ENCODE results near the gene PLCG2. TPM values are rescaled to one million over a fixed set of nuclear protein-coding genes. Genes with fewer than 3 reads are reported as not detected.

The PLCG2 gene
- total and polyA plus RNA-seq, 2 donors from 2014 or later = 50.7 to 55.6 TPM

DNA sequence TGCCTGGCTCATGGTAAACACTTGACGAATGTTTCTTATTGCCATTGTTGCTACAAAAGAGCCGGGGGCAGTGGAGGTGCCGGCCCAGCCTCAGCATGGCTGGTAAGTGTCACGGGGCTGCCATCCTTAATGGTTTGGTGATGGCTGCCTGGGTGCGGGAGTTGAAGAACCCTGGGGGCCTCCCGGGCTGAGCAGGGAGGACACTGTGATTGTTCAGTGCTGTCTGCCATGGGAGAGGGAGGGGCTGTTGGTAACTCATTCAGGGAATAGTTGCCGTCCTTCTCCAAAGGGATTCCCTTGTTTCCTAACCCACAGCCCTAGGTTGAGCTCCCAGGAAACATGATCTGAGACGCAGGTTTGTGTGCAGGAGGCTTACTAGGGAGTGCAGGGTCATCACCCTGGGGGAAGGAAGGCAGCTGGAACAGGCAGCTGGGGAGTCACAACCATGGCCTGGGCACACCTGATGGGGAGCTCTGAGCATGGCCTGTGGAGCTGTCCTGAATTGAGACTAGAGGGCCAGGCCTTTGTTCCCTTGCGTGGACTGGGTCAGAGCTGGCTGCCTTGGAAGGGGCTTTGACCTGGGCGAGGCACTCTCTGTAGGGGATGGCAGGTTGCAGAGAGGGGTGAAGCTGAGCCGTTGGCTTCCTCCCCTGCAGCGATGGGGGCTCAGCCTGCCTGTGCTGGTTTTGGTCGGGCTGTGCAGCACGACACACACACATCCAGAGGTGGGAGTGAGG lies 85.7 kb downstream of the PLCG2 start:
- H3K4me3 ChIP-seq (ENCODE audit: low read length in 3 of 3) = no peak overlapping the region
- intact Hi-C loops (cut with DNase I) = no loop called here
- H3K27me3 ChIP-seq (ENCODE audit: control insufficient read depth, insufficient read depth, low read length) = no peaks in the 10 kb centered on the region
- TF ChIP-seq, protein P1, sequence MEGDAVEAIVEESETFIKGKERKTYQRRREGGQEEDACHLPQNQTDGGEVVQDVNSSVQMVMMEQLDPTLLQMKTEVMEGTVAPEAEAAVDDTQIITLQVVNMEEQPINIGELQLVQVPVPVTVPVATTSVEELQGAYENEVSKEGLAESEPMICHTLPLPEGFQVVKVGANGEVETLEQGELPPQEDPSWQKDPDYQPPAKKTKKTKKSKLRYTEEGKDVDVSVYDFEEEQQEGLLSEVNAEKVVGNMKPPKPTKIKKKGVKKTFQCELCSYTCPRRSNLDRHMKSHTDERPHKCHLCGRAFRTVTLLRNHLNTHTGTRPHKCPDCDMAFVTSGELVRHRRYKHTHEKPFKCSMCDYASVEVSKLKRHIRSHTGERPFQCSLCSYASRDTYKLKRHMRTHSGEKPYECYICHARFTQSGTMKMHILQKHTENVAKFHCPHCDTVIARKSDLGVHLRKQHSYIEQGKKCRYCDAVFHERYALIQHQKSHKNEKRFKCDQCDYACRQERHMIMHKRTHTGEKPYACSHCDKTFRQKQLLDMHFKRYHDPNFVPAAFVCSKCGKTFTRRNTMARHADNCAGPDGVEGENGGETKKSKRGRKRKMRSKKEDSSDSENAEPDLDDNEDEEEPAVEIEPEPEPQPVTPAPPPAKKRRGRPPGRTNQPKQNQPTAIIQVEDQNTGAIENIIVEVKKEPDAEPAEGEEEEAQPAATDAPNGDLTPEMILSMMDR (IDR thresholded peaks at IDR 0.05; ENCODE audit: borderline replicate concordance, extremely low read depth, insufficient read depth) = no peak
- FAIRE-seq = no peak
- H3K9me3 ChIP-seq (ENCODE audit: control insufficient read depth in 2 of 3, insufficient read depth in 1 of 3, low read length in 3 of 3) = no peaks in the 10 kb centered on the region
- peak in 3 of 5 donors; percentile 24 to 46 (median 40) for DNase-seq
- no peak overlapping the region for H3K9ac ChIP-seq (ENCODE audit: low read length in 3 of 3)
- H3K36me3 ChIP-seq (ENCODE audit: control insufficient read depth in 2 of 3, insufficient read depth in 3 of 3, low read length in 3 of 3) = no peaks in the 10 kb centered on the region
- peaks cover 0 to 23% (median 0%) of the 10 kb centered on the region in 3 donors for H3K4me1 ChIP-seq (ENCODE audit: control insufficient read depth in 2 of 3, insufficient read depth in 2 of 3, low read depth in 1 of 3, low read length in 3 of 3)
- H3K27ac ChIP-seq (ENCODE audit: low read depth in 2 of 2, low read length in 2 of 2) = no peak overlapping the region

DNA sequence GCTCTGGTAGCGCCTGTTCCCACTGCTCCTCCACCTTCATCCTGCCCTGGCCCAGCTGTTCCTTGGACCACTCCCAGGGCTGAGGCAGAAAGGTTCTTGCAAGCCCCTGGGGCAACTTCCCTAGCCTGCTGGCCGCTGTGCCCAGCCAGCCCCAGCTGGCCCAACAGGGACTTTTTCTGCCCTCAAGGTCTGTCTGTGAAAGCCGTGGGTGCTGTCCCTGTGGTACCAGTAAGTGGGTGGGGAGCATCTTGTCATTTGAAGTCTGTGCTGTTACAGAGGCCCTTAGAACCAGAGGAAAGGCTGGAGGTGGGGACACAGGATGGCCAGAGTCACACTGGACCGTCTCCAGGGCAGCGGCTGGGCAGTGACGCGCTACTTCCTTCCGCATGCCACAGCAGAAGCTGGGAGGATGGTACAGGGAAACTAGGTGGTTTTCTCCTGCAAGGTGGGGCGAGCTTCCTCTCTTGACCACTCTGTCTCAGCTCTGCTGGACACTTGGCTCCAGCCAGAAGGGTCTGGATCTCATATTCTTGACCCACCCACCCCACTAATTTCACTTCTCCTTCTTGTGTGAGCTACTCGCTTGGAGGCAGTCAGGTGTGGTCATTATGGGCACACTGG lies 87.8 kb downstream of the PLCG2 start:
- DNase-seq = peak in 3 of 5 donors; percentile 30 to 84 (median 53)

DNA sequence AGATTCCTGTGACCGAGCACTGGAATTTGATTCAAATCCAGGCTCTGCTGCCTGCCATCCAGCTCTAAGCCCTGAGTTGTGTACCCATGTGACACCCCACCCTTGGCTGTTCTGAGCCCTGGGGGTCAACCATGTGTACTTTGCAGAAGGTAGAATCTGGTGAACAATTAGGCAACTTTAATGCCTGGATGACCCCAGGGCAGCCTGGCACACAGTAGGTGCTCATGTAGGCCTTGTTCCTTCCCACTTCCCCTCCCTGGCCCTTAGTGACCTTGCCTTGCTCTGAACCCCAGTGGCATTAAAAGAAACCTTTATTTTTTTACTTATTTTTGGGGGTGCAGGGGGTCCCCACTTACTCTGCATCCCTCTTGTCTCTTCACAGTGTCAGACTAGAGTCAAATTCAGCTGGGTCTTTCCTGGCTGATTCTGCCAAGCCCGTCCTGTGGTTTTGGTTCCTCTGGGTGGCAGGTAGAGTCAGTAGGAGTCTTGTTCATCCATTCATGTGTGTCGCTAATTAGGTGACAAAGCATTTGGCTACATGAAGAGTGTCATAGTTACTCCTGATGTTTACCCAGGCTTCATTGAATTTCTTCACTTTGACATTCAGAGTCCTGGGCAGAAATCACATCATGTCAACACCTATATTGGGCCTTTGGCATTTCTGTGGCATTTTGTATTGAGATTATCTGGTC lies 89.1 kb downstream of the PLCG2 start:
- H3K36me3 ChIP-seq (ENCODE audit: control insufficient read depth in 2 of 3, insufficient read depth in 3 of 3, low read length in 3 of 3) = no peaks in the 10 kb centered on the region
- FAIRE-seq (no peak), DNase-seq (no peak)
- TF ChIP-seq, protein P1 (IDR thresholded peaks at IDR 0.05; ENCODE audit: borderline replicate concordance, extremely low read depth, insufficient read depth) = no peak
- H3K9ac ChIP-seq (ENCODE audit: low read length in 3 of 3) = no peak overlapping the region
- H3K9me3 ChIP-seq (ENCODE audit: control insufficient read depth in 2 of 3, insufficient read depth in 1 of 3, low read length in 3 of 3) = no peaks in the 10 kb centered on the region
- H3K4me1 ChIP-seq (ENCODE audit: control insufficient read depth in 2 of 3, insufficient read depth in 2 of 3, low read depth in 1 of 3, low read length in 3 of 3) = peaks cover 0 to 11% (median 0%) of the 10 kb centered on the region in 3 donors
- no peaks in the 10 kb centered on the region for H3K27me3 ChIP-seq (ENCODE audit: control insufficient read depth, insufficient read depth, low read length)
- H3K4me3 ChIP-seq (ENCODE audit: low read length in 3 of 3) = no peak overlapping the region
- intact Hi-C loops (cut with DNase I) = no loop called here
- no peak overlapping the region for H3K27ac ChIP-seq (ENCODE audit: low read depth in 2 of 2, low read length in 2 of 2)

More for the DNA sequence above, 87.8 kb downstream of the PLCG2 start:
- TF ChIP-seq, protein P1 (IDR thresholded peaks at IDR 0.05; ENCODE audit: borderline replicate concordance, extremely low read depth, insufficient read depth) = no peak
- H3K9ac ChIP-seq (ENCODE audit: low read length in 3 of 3) = no peak overlapping the region
- intact Hi-C loops (cut with DNase I) = no loop called here
- no peak overlapping the region for H3K4me3 ChIP-seq (ENCODE audit: low read length in 3 of 3)
- no peaks in the 10 kb centered on the region for H3K27me3 ChIP-seq (ENCODE audit: control insufficient read depth, insufficient read depth, low read length)
- no peak for FAIRE-seq
- H3K36me3 ChIP-seq (ENCODE audit: control insufficient read depth in 2 of 3, insufficient read depth in 3 of 3, low read length in 3 of 3) = no peaks in the 10 kb centered on the region
- no peaks in the 10 kb centered on the region for H3K9me3 ChIP-seq (ENCODE audit: control insufficient read depth in 2 of 3, insufficient read depth in 1 of 3, low read length in 3 of 3)
- peaks cover 0 to 16% (median 0%) of the 10 kb centered on the region in 3 donors for H3K4me1 ChIP-seq (ENCODE audit: control insufficient read depth in 2 of 3, insufficient read depth in 2 of 3, low read depth in 1 of 3, low read length in 3 of 3)
- H3K27ac ChIP-seq (ENCODE audit: low read depth in 2 of 2, low read length in 2 of 2) = peak overlapping the region; percentile 77 to 91

Measured in kidney (tissue), 14 donors.